WTC11 (cell line): ENCODE measurements around the gene PLXND1.

Experiments
- ATF2 ChIP-seq: sonication (generic); formaldehyde crosslinking; IDR thresholded peaks from 2 replicates; pipeline ENCODE4 v1.8.1; 2022; ENCODE audit warnings: low read depth, missing genetic modification reagents, borderline replicate concordance
- ATF3 ChIP-seq: sonication (generic); formaldehyde crosslinking; conservative IDR thresholded peaks from 2 replicates; pipeline ENCODE4 v1.8.1; 2022; ENCODE audit warnings: mild to moderate bottlenecking, missing genetic modification reagents
- CREM ChIP-seq: sonication (generic); formaldehyde crosslinking; IDR thresholded peaks from 2 replicates; pipeline ENCODE4 v1.8.1; 2022; ENCODE audit warnings: mild to moderate bottlenecking, missing genetic modification reagents, moderate library complexity
- CTCF ChIP-seq: fragments of 200-600 bp; IDR thresholded peaks from 2 replicates; pipeline ENCODE4 v1.8.0; 2022; ENCODE audit warnings: antibody characterized with exemption
- IRF2 ChIP-seq: sonication (generic); formaldehyde crosslinking; IDR thresholded peaks from 2 replicates; pipeline ENCODE4 v1.8.0; 2022; ENCODE audit warnings: low read depth, missing genetic modification reagents, borderline replicate concordance
- MAX ChIP-seq: sonication (generic); formaldehyde crosslinking; IDR thresholded peaks from 2 replicates; pipeline ENCODE4 v1.8.0; 2022; ENCODE audit warnings: mild to moderate bottlenecking, missing genetic modification reagents
- MYBL2 ChIP-seq: sonication (generic); formaldehyde crosslinking; IDR thresholded peaks from 2 replicates; pipeline ENCODE4 v1.8.1; 2023; ENCODE audit warnings: mild to moderate bottlenecking, moderate library complexity, missing genetic modification reagents
- NFE2L1 ChIP-seq: sonication (generic); formaldehyde crosslinking; IDR thresholded peaks from 2 replicates; pipeline ENCODE4 v1.8.1; 2023; ENCODE audit warnings: missing genetic modification reagents
- NR1H2 ChIP-seq: sonication (generic); formaldehyde crosslinking; IDR thresholded peaks from 2 replicates; pipeline ENCODE4 v1.9.0; 2021; ENCODE audit warnings: mild to moderate bottlenecking, moderate library complexity, missing genetic modification reagents
- ZNF512 ChIP-seq: sonication (generic); formaldehyde crosslinking; IDR thresholded peaks from 2 replicates; pipeline ENCODE4 v1.8.1; 2022; ENCODE audit warnings: missing genetic modification reagents, borderline replicate concordance

- TF ChIP-seq CTCF (no peak), CREM (CRISPR knock-in tag) (no peak), ATF2 (CRISPR knock-in tag) (no peak), MAX (CRISPR knock-in tag) (no peak), MYBL2 (CRISPR knock-in tag) (no peak), ZNF512 (CRISPR knock-in tag) (no peak), NFE2L1 (CRISPR knock-in tag) (no peak), IRF2 (CRISPR knock-in tag) (no peak), NR1H2 (CRISPR knock-in tag) (no peak), ATF3 (no peak)
These were observed 82.4 kb downstream of the PLXND1 start for GRCh38 chr3:129524081-129524480.
